Endothelial cell of umbilical vein (primary cell): ENCODE data around the gene LRRC42. TPM values are rescaled to one million over a fixed set of nuclear protein-coding genes. Genes with fewer than 3 reads are reported as not detected.

ENCODE experiments used
- BruUV-seq: library from RNA; stranded (reverse); fragments of 400-500 nt; replicated peaks from 2 replicates; lab custom pipeline; 2021; lab: Mats Ljungman, UMichigan
- CTCF ChIA-PET: fragments of 300-600, 350-600 bp; sonication (Branson Sonifier 250); formaldehyde crosslinking; loops from one replicate; lab custom pipeline; 2021; ENCODE audit warnings: antibody characterized with exemption, inconsistent platforms; lab: Charles Lee
- POLR2A ChIA-PET: fragments of 300-600, 350-600 bp; sonication (Branson Sonifier 250); formaldehyde crosslinking; loops from one replicate; lab custom pipeline; 2021; ENCODE audit warnings: antibody characterized with exemption, inconsistent platforms; lab: Charles Lee
- DNase-seq: peaks from one replicate; pipeline ENCODE4 v3.0.0-alpha.2; 2011; ENCODE audit warnings: low read depth, low spot score
- FAIRE-seq: peaks from 2 replicates; lab custom pipeline; 2011; peaks lifted over from hg19 to GRCh38; lab: Jason Lieb, UNC
- H2AFZ ChIP-seq: 2 replicates; pipeline ENCODE4 v1.6.0; 2012; ENCODE audit warnings: low read depth, low read length, control low read depth, inconsistent platforms
- H3K27ac ChIP-seq: 2 replicates; pipeline ENCODE4 v1.5.1; 2011; ENCODE audit warnings: low read depth, mild to moderate bottlenecking, control low read depth, low read length, moderate library complexity; ENCODE audit not compliant: insufficient read depth
- H3K27me3 ChIP-seq, 2 experiments: 2 replicates each; pipeline versions ENCODE4 v1.6.0 to v1.6.1; 2011; ENCODE audit warnings: low read length in 2 of 2, mixed read lengths in 1 of 2; ENCODE audit not compliant: control insufficient read depth in 2 of 2, insufficient read depth in 2 of 2
- H3K36me3 ChIP-seq, 2 experiments: 2 replicates in 1 of 2; 3 replicates in 1 of 2; pipeline ENCODE4 v1.5.1; 2011; ENCODE audit warnings: low read length in 2 of 2, mild to moderate bottlenecking in 1 of 2, moderate library complexity in 1 of 2; ENCODE audit not compliant: control insufficient read depth in 2 of 2, insufficient read depth in 2 of 2; ENCODE audit errors: extremely low read depth in 1 of 2
- H3K4me1 ChIP-seq: 3 replicates; pipeline ENCODE4 v1.5.1; 2011; ENCODE audit warnings: mild to moderate bottlenecking, low read length; ENCODE audit not compliant: control insufficient read depth, insufficient read depth; ENCODE audit errors: extremely low read depth
- H3K4me2 ChIP-seq: 2 replicates; pipeline ENCODE4 v1.6.1; 2011; ENCODE audit warnings: low read length, control low read depth, mixed read lengths; ENCODE audit not compliant: insufficient read depth
- H3K4me3 ChIP-seq, 3 experiments: fragments of 200-600 bp in 1 of 3; sonication (generic), shearing (Covaris generic) in 1 of 3; replicated peaks in 1 of 3; 2 replicates each; pipeline ENCODE4 v1.5.1; 2011 to 2016; ENCODE audit warnings: control low read depth in 3 of 3, low read length in 3 of 3, mild to moderate bottlenecking in 2 of 3, inconsistent platforms in 1 of 3, low read depth in 1 of 3, moderate library complexity in 1 of 3; ENCODE audit not compliant: insufficient read depth in 1 of 3
- H3K79me2 ChIP-seq: 2 replicates; pipeline ENCODE4 v1.6.0; 2012; ENCODE audit warnings: low read length, inconsistent platforms; ENCODE audit not compliant: control insufficient read depth, insufficient read depth
- H3K9ac ChIP-seq: replicated peaks from 2 replicates; pipeline ENCODE3; 2011; ENCODE audit warnings: low read length, control low read depth; ENCODE audit not compliant: insufficient read depth; ENCODE audit errors: extremely low read depth
- H3K9me1 ChIP-seq: replicated peaks from 3 replicates; pipeline ENCODE4 v1.6.0; 2011; ENCODE audit warnings: mild to moderate bottlenecking, low read length; ENCODE audit not compliant: control insufficient read depth, insufficient read depth; ENCODE audit errors: extremely low read depth
- H3K9me3 ChIP-seq: replicated peaks from 2 replicates; pipeline ENCODE4 v1.5.1; 2012; ENCODE audit warnings: low read length, inconsistent platforms; ENCODE audit not compliant: control insufficient read depth, insufficient read depth
- H4K20me1 ChIP-seq: replicated peaks from 2 replicates; pipeline ENCODE3; 2011; ENCODE audit warnings: mild to moderate bottlenecking, low read length; ENCODE audit not compliant: control insufficient read depth, insufficient read depth; ENCODE audit errors: extremely low read depth
- EZH2 ChIP-seq: IDR thresholded peaks from 2 replicates; pipeline ENCODE4 v1.6.1; 2012; ENCODE audit warnings: borderline replicate concordance, low read depth, mild to moderate bottlenecking, moderate library complexity, low read length, inconsistent platforms; ENCODE audit not compliant: severe bottlenecking
- FOS ChIP-seq: IDR thresholded peaks from 2 replicates; pipeline ENCODE4 v1.6.1; 2011; ENCODE audit warnings: mild to moderate bottlenecking, low read length, moderate library complexity, borderline replicate concordance; ENCODE audit not compliant: insufficient read depth
- GATA2 ChIP-seq: IDR thresholded peaks from 2 replicates; pipeline ENCODE4 v1.7.0; 2011; ENCODE audit warnings: low read depth, mild to moderate bottlenecking, moderate library complexity, mixed read lengths, low read length; ENCODE audit not compliant: insufficient read length, insufficient read depth
- JUN ChIP-seq: IDR thresholded peaks from 2 replicates; pipeline ENCODE4 v1.6.1; 2011; ENCODE audit warnings: borderline replicate concordance, low read depth; ENCODE audit not compliant: insufficient read length, insufficient read depth
- MYC ChIP-seq: IDR thresholded peaks from one replicate; pipeline ENCODE4 v1.6.1; 2011; ENCODE audit warnings: mild to moderate bottlenecking, low read depth, low read length
- POLR2A ChIP-seq: IDR thresholded peaks from 2 replicates; pipeline ENCODE4 v1.6.1; 2012; ENCODE audit warnings: low read depth, mild to moderate bottlenecking, control low read depth, low read length
- POLR2AphosphoS5 ChIP-seq: IDR thresholded peaks from 2 replicates; pipeline ENCODE4 v1.6.1; 2012; ENCODE audit warnings: low read depth, mild to moderate bottlenecking, control low read depth, low read length, moderate library complexity; ENCODE audit not compliant: insufficient read depth
- dilution Hi-C: fragments of 300-500 bp; cut with MboI; formaldehyde crosslinking; loops from one replicate; pipeline ENCODE4 v1.15.0; 2019; ENCODE audit warnings: low sequenced_read_pairs; ENCODE audit not compliant: extremely low pct_ligation_motif_present
- intact Hi-C: fragments of 100-400 bp; cut with micrococcal nuclease; formaldehyde crosslinking; loops from one replicate; pipeline ENCODE4 v1.10.0; 2022
- polyA plus RNA-seq, 4 experiments: library from polyadenylated mRNA; depleted of rRNA in 3 of 4; stranded (reverse) in 3 of 4; unstranded in 1 of 4; fragments of >200 nt; gene quantifications; 2 replicates each; pipeline versions ENCODE4 v1.2.1 to v1.2.3, GENCODE V29; 2011 to 2012; ENCODE audit warnings: missing spikeins in 1 of 4
- total RNA-seq: library from RNA; stranded (reverse); gene quantifications from 2 replicates; pipeline ENCODE4 v1.2.3, GENCODE V29; 2021
- TF ChIP-seq, protein P1 (sequence below): IDR thresholded peaks from 2 replicates; pipeline ENCODE4 v1.6.1; 2011; ENCODE audit not compliant: insufficient read depth, insufficient read length
- TF ChIP-seq, protein P2 (sequence below), 2 donors: IDR thresholded peaks; 1 replicate in 1 of 2; 2 replicates in 1 of 2; pipeline ENCODE4 v1.5.1; 2011; ENCODE audit warnings: low read length in 2 of 2, mild to moderate bottlenecking in 2 of 2, moderate library complexity in 2 of 2, control low read depth in 1 of 2, inconsistent platforms in 1 of 2, low read depth in 1 of 2; ENCODE audit not compliant: insufficient read depth in 1 of 2; ENCODE audit errors: extremely low read depth in 1 of 2

LRRC42 gene
- total and polyA plus RNA-seq, 2 donors (not counting 3 experiments of a cell fraction or from before 2014, with no cell fraction given), result 25.3 to 26.1 TPM

DNA sequence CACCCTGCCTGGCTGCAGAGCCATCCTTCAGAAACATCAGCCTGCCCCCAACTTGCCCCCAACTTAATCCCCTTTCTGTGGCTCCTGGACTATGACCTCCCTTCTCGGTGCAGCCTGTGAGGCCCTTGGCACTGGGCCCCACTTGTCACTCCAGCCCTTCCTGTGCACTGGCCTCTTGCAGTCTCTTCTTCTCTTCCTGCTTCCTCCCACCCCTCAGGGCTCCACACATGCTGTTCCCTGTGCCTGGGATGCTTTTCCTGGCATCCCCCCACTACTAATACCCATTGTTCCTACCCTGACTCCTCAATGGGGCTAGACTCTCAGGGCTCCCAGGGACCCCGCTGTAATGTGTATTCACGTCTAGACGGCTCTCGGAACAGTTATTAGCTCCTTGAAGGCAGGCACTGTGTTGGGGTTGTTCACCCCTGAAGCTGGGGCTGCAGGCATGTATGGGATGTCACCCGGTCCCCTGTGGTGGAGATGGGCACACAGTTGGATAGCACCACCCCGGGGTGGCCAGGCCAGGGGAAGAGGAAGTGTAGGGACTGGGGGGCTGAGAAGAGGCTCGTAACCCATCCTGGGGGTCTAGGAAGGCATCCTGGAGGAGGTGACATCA lies 67.4 kb downstream of the LRRC42 start:
- H3K4me2 ChIP-seq, result no peak overlapping the region
- dilution Hi-C loops (no loop called here), intact Hi-C loops (no loop called here)
- no peaks in the 10 kb centered on the region for H3K4me1 ChIP-seq
- no peak for TF ChIP-seq MYC
- no peak for TF ChIP-seq GATA2
- TF ChIP-seq POLR2AphosphoS5, result no peak
- TF ChIP-seq, protein P1, sequence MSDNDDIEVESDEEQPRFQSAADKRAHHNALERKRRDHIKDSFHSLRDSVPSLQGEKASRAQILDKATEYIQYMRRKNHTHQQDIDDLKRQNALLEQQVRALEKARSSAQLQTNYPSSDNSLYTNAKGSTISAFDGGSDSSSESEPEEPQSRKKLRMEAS, result no peak
- TF ChIP-seq, protein P2, sequence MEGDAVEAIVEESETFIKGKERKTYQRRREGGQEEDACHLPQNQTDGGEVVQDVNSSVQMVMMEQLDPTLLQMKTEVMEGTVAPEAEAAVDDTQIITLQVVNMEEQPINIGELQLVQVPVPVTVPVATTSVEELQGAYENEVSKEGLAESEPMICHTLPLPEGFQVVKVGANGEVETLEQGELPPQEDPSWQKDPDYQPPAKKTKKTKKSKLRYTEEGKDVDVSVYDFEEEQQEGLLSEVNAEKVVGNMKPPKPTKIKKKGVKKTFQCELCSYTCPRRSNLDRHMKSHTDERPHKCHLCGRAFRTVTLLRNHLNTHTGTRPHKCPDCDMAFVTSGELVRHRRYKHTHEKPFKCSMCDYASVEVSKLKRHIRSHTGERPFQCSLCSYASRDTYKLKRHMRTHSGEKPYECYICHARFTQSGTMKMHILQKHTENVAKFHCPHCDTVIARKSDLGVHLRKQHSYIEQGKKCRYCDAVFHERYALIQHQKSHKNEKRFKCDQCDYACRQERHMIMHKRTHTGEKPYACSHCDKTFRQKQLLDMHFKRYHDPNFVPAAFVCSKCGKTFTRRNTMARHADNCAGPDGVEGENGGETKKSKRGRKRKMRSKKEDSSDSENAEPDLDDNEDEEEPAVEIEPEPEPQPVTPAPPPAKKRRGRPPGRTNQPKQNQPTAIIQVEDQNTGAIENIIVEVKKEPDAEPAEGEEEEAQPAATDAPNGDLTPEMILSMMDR (IDR thresholded peaks at IDR 0.05; ENCODE audit: extremely low read depth in 1 of 2, insufficient read depth in 1 of 2, low read depth in 1 of 2, low read length in 2 of 2), result no peak
- TF ChIP-seq POLR2A, result no peak
- no peak for TF ChIP-seq FOS
- TF ChIP-seq JUN, result no peak
- no peak for TF ChIP-seq EZH2
- no TSS peak for BruUV-seq
- no peak overlapping the region for H3K27ac ChIP-seq
- ChIA-PET POLR2A (no interaction called here), CTCF (no interaction called here)
- H4K20me1 ChIP-seq, result no peaks in the 10 kb centered on the region
- H3K4me3 ChIP-seq, result no peak overlapping the region
- no peaks in the 10 kb centered on the region for H3K79me2 ChIP-seq
- H3K9ac ChIP-seq, result no peak overlapping the region
- no peak overlapping the region for H2AFZ ChIP-seq
- no peaks in the 10 kb centered on the region for H3K9me3 ChIP-seq
- H3K9me1 ChIP-seq, result no peaks in the 10 kb centered on the region
- H3K36me3 ChIP-seq, result no peaks in the 10 kb centered on the region
- FAIRE-seq, result no peak
- peaks cover 0 to 6% of the 10 kb centered on the region in 2 experiments for H3K27me3 ChIP-seq
- no peak for DNase-seq
